GM15510 (cell line): ENCODE measurements around the gene POTEF.
"Not testable (repeated sequence)": the region's sequence is repeated elsewhere in the genome, so short reads cannot be mapped to it uniquely, and the experiment has no call there.

ENCODE experiments used
- POLR2A ChIP-seq: IDR thresholded peaks from 3 replicates; pipeline ENCODE4 v1.6.1; 2011; ENCODE audit warnings: borderline replicate concordance; ENCODE audit not compliant: insufficient read length; ENCODE audit errors: extremely low read depth

Gene POTEF

DNA sequence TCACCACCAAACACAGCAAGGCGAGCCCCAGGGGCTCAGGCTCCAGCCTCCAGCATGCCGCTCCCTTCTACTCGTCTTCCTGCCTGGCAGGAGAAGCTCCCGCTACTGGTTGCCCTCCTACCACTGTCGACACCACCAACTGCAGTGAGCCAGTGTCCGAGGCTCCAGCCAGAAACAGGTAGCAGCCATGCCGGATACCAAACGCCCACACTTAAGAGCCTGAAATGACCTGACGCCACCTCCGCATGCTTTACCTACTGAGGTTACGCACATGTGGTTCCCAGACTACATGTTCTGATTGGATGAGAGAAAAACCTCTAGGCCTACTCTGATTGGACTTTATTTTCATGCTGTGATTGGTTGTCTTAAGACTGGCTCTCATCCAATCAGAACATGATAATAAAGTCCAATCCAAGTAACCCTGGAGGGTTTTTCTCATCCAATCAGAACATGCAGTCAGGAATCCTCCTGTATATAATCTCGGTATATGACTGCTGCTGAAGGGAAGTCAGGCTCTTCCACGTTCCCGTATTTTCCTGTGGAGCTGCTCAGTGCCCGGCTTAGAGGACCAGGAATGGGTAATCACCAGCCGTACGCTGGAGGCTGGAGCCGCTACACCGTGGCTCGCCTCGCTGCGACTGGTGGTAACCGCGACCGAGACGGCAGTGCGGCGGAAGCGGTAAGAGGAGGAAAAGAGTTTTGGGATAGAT, at the start of gene POTEF:
TSS of gene POTEF (minus strand) at position 103 of the 710 bp plus-strand sequence. CDS start 8,707 bp downstream, outside the sequence.
- not testable (repeated sequence) for TF ChIP-seq POLR2A

DNA sequence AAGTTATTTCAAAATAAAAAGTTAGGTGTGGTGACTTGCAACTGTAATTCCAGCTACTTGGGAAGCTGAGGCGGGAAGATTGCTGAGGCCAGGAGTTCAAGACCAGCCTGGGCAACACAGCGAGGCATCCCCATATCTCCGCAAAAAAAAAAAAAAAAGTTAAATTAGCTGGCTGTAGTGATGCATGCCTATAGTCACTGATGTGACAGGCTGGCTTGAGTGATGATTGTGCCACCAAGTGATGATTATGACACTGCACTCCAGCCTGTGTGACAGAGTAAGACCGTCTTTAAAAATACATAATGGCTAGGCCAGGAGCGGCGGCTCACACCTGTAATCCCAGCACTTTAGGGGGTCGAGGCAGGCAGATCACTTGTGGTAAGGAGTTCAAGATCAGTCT, 40.9 kb upstream of the POTEF start:
- no peak for TF ChIP-seq POLR2A

DNA sequence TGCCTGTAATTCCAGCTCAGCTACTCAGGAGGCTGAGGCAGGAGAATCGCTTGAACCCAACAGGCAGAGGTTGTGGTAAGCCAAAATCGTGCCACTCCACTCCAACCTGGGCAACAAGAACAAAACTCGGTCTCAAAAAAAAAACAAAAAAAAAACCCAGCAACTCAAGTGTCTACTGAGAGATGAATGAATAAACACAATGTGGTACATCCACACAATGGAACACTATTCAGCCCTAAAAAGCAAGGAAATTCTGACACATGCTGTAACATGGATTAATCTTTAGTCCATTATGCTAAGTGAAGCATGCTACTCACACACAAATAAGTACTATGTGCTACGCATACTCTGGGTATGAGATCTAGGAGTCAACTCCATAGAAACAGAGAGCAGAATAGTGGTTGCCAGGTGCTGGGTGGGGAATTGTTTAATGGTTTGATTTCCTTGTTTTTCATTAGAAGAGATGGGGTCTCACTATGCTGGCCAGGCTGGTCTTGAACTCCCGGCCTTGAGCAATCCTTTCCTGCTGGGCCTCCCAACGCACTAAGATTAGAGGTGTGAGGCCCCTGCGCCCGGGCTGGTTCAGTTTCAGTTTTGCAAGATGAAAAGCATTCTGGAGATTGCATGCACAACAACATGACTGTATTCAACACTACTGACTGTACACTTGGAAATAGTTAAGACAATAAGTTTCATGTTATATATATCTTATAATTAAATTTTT, 36.4 kb upstream of the POTEF start:
- no peak for TF ChIP-seq POLR2A

DNA sequence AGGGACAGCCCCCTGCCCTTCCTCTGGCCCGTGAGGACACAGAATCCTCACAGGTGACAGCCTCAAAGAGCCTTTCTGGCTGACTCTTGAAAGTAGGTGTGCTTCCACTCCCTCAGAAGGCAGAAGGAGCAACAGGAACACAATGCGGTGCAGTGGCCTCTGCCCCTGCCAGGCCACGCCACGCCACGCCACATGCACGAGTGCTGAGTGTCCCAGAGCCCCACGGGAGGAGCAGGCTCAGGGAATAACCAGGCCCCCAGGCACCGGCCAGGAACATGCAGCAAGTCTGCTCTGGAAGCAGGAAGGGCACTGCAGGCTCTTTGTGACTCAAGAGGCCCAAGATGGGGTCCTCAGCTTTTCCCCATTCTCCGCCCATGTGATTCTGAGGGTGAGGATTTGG, 33.9 kb upstream of the POTEF start:
- TF ChIP-seq POLR2A: no peak

DNA sequence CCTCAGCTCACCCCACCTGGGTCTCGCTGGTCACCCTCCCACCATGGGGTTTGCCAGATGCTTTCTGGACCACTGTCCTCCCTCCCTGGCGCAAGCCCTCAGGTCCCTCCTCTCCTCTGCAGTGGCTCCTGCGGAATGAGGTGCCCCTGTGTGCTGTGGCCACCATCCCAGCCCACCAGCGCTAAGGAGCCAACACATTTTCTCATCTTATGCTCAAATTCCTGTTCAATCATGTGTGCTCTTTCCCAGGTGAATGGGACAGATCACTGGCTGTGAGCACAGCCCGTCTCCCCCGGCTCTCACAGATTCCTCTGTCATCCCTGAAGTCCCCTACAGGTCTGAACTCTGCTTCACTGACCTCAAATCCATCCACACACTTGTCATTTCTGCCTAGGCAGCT, 31.1 kb upstream of the POTEF start:
- no peak for TF ChIP-seq POLR2A

- TF ChIP-seq POLR2A: no peak
Measured at GRCh38 chr2:130158631-130159030, 29.6 kb upstream of the POTEF start.

DNA sequence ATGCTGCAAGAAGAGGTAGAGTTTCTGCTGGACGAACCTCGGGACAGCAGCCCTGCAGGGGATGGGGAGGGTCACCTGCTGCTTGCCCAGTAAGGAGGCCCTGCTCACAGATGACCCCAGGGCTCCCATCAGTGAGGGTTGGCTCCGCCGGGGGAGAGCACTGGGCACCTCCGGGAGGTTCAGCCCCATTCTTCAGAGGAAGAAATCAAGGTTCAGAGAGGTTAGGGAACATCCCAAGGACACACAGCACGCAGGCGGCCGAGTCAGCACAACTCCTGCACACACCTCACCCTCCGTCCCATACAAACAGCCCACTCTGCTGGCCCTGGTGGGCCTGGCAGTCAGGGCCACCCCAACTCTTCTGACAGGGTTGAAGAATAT, 27.6 kb upstream of the POTEF start:
- no peak for TF ChIP-seq POLR2A

GRCh38 chr2:130154773-130155765, 26.0 kb upstream of the POTEF start:
- no peak for TF ChIP-seq POLR2A

- TF ChIP-seq POLR2A: no peak
Measured at GRCh38 chr2:130152816-130153595, 24.0 kb upstream of the POTEF start.

GRCh38 chr2:130150181-130151144, 21.4 kb upstream of the POTEF start:
- TF ChIP-seq POLR2A: no peak

- TF ChIP-seq POLR2A: not testable (repeated sequence)
Measured at GRCh38 chr2:130145006-130145414, 16.0 kb upstream of the POTEF start, which contains the start of gene CCDC74B. TSS of gene CCDC74B (minus strand) at chr2:130145112. CDS start at chr2:130144996, 116 bp downstream.

DNA sequence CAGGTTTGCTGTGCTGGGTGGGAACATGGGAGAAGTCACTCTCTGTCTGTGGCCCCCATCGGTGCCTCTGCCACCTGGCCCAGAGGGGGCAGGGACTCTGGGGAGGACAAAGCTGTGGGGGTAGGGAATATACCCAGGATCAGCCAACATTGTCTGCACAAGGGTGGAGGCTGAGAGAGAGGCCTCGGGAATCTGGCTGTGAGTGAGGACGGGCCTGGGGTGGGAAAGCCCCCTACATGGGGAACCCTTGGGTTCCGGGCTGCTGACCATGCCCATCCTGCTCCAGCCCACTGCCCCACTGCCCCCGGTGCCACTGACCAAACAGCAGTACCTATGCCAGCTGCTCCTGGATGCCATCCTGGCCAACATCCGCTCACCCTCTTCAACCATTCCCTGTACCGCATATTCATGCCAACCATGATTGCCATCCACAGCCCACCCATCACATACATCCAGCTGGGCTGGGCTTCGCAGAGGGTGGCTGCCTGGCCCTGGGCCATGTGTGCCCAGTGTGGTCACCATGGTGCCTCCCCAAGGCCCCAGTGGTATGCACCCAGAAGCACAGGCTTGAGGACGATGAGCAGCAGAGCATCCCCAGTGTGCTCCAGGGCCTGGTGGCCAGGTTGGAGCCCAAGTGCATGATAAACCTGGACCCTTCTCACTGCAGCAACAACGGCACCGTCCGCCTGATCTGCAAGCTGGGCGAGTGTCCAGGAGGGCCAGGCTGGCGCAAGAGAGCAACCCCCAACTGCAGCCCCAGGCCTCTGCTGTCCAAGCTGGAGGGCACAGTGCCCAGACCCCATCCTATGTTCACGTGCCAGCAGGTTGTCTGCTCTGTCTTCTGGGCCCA, 6.9 kb upstream of the POTEF start:
- no peak for TF ChIP-seq POLR2A
